HepG2 (cell line): ENCODE results near the gene VEGFA. TPM values are rescaled to one million over a fixed set of nuclear protein-coding genes. Genes with fewer than 3 reads are reported as not detected.

Experiments
- REL ChIP-seq: sonication (generic); formaldehyde crosslinking; conservative IDR thresholded peaks from 2 replicates; pipeline ENCODE4 v1.8.0; 2022; ENCODE audit warnings: mild to moderate bottlenecking, missing genetic modification reagents, moderate library complexity
- SOX13 ChIP-seq, 3 experiments: fragments of 450-650 bp in 1 of 3; sonication (generic) in 1 of 3; formaldehyde crosslinking in 1 of 3; IDR thresholded peaks in 2 of 3; conservative IDR thresholded peaks in 1 of 3; 2 replicates each; pipeline versions ENCODE4 v1.5.0 to v1.6.1; 2016 to 2020; ENCODE audit warnings: antibody characterized with exemption in 1 of 3, mild to moderate bottlenecking in 1 of 3, missing compliant biosample characterization in 1 of 3, missing genetic modification reagents in 1 of 3, moderate library complexity in 1 of 3
- SP1 ChIP-seq, 2 experiments: fragments of 450-650 bp in 1 of 2; sonication (generic) in 1 of 2; formaldehyde crosslinking in 1 of 2; IDR thresholded peaks; 2 replicates each; pipeline versions ENCODE4 v1.4.0 to v1.6.1; 2016 to 2020; ENCODE audit warnings: missing genetic modification reagents in 1 of 2
- SRY ChIP-seq: sonication (generic); formaldehyde crosslinking; IDR thresholded peaks from 2 replicates; pipeline ENCODE4 v1.8.0; 2022; ENCODE audit warnings: mild to moderate bottlenecking, missing genetic modification reagents
- U2AF2 ChIP-seq: fragments of 200-400 bp; formaldehyde crosslinking; IDR thresholded peaks from 2 replicates; pipeline ENCODE4 v1.6.1; 2017; ENCODE audit warnings: low read depth, mild to moderate bottlenecking, low read length
- ZBTB39 ChIP-seq: sonication (generic); formaldehyde crosslinking; IDR thresholded peaks from 2 replicates; pipeline ENCODE4 v1.5.0; 2020; ENCODE audit warnings: missing genetic modification reagents
- ZFX ChIP-seq: sonication (generic); formaldehyde crosslinking; IDR thresholded peaks from 2 replicates; pipeline ENCODE4 v1.4.0; 2020; ENCODE audit warnings: mild to moderate bottlenecking, low read depth, missing genetic modification reagents, moderate library complexity
- ZNF224 ChIP-seq: sonication (generic); formaldehyde crosslinking; IDR thresholded peaks from 2 replicates; pipeline ENCODE4 v1.5.0; 2020; ENCODE audit warnings: mild to moderate bottlenecking, missing genetic modification reagents
- ZNF354B ChIP-seq: sonication (generic); formaldehyde crosslinking; IDR thresholded peaks from 2 replicates; pipeline ENCODE4 v1.8.0; 2022; ENCODE audit warnings: mild to moderate bottlenecking, missing genetic modification reagents
- ZNF383 ChIP-seq: sonication (generic); formaldehyde crosslinking; IDR thresholded peaks from 2 replicates; pipeline ENCODE4 v1.4.0; 2020; ENCODE audit warnings: missing genetic modification reagents, mild to moderate bottlenecking, borderline replicate concordance
- ZNF574 ChIP-seq: sonication (generic); formaldehyde crosslinking; IDR thresholded peaks from 2 replicates; pipeline ENCODE4 v1.4.0; 2020; ENCODE audit warnings: missing genetic modification reagents
- ZNF589 ChIP-seq: sonication (generic); formaldehyde crosslinking; conservative IDR thresholded peaks from 2 replicates; pipeline ENCODE4 v1.8.0; 2022; ENCODE audit warnings: mild to moderate bottlenecking, moderate library complexity, missing genetic modification reagents
- ZNF614 ChIP-seq: IDR thresholded peaks from 2 replicates; pipeline ENCODE4 v1.6.1; 2018; ENCODE audit warnings: missing biosample characterization, missing genetic modification reagents, inconsistent platforms, borderline replicate concordance
- ZNF652 ChIP-seq: IDR thresholded peaks from 2 replicates; pipeline ENCODE4 v1.6.1; 2016; ENCODE audit warnings: low read depth, borderline replicate concordance
- polyA plus RNA-seq, 8 experiments: library from polyadenylated mRNA; depleted of rRNA in 3 of 8; stranded (reverse) in 7 of 8; unstranded in 1 of 8; fragments of >200 nt; fragmentation: Illumina TruSeq in 4 of 8; extraction: Trizol in 4 of 8; gene quantifications; 2 replicates each; pipeline versions ENCODE4 v1.2.1 to v1.2.3, GENCODE V29; 2011 to 2016; ENCODE audit warnings: low read depth in 4 of 8, missing spikeins in 1 of 8, mixed read lengths in 1 of 8; ENCODE audit not compliant: insufficient read depth in 1 of 8
- total RNA-seq, 5 experiments: library from RNA; depleted of rRNA; stranded (reverse); fragments of >200 nt; fragmentation: Illumina TruSeq; extraction: Trizol; gene quantifications; 2 replicates each; pipeline ENCODE4 v1.2.3, GENCODE V29; 2016; ENCODE audit warnings: low read depth in 1 of 5
- TF ChIP-seq, protein P1 (sequence below): sonication (generic); formaldehyde crosslinking; IDR thresholded peaks from 2 replicates; pipeline ENCODE4 v1.9.0; 2021; ENCODE audit warnings: missing genetic modification reagents, borderline replicate concordance

The VEGFA gene
- total and polyA plus RNA-seq, 2 of the 13 experiments (the other 11 are each of a cell fraction or from before 2014, with no cell fraction given): 68.1 to 629 TPM

GRCh38 chr6:43771210-43771857, 1.3 kb downstream of the VEGFA start (continued):
- TF ChIP-seq ZNF574 (CRISPR knock-in tag) (peak; percentile 79; the same call in 1 of the 2 replicates), ZNF652 (CRISPR knock-in tag) (no peak), ZNF224 (CRISPR knock-in tag) (no peak), U2AF2 (no peak), SRY (CRISPR knock-in tag) (no peak), ZFX (CRISPR knock-in tag) (peak; percentile 81), ZBTB39 (CRISPR knock-in tag) (no peak; the same call in 1 of the 2 replicates), SP1 (IDR thresholded peaks at IDR 0.05) (no peak), SP1 (CRISPR knock-in tag; IDR thresholded peaks at IDR 0.05) (no peak), REL (peak; percentile 86; the same call in 1 of the 2 replicates), SOX13 (IDR thresholded peaks at IDR 0.05) (no peak), SOX13 (CRISPR knock-in tag; conservative IDR thresholded peaks at IDR 0.05 in 1 of 2, IDR thresholded peaks at IDR 0.05 in 1 of 2) (peak in 1 of 2 experiments; percentile 4; a peak in 1 of 4 replicates), ZNF383 (CRISPR knock-in tag) (no peak), ZNF614 (CRISPR knock-in tag) (peak; percentile 78; the same call in 1 of the 2 replicates), ZNF589 (CRISPR knock-in tag) (0 out of 2 replicates have a peak, but pooled peaks have one; percentile 53), ZNF354B (CRISPR knock-in tag) (no peak)
- TF ChIP-seq, protein P1, sequence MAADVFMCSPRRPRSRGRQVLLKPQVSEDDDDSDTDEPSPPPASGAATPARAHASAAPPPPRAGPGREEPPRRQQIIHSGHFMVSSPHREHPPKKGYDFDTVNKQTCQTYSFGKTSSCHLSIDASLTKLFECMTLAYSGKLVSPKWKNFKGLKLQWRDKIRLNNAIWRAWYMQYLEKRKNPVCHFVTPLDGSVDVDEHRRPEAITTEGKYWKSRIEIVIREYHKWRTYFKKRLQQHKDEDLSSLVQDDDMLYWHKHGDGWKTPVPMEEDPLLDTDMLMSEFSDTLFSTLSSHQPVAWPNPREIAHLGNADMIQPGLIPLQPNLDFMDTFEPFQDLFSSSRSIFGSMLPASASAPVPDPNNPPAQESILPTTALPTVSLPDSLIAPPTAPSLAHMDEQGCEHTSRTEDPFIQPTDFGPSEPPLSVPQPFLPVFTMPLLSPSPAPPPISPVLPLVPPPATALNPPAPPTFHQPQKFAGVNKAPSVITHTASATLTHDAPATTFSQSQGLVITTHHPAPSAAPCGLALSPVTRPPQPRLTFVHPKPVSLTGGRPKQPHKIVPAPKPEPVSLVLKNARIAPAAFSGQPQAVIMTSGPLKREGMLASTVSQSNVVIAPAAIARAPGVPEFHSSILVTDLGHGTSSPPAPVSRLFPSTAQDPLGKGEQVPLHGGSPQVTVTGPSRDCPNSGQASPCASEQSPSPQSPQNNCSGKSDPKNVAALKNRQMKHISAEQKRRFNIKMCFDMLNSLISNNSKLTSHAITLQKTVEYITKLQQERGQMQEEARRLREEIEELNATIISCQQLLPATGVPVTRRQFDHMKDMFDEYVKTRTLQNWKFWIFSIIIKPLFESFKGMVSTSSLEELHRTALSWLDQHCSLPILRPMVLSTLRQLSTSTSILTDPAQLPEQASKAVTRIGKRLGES (CRISPR knock-in tag): peak; percentile 66; the same call in 1 of the 2 replicates
